ENCODE data around the gene GLIS1. TPM values are rescaled to one million over a fixed set of nuclear protein-coding genes. Genes with fewer than 3 reads are reported as not detected.
A peak's percentile ranks its signal among the peaks of the same experiment; 100 is the strongest.

The GLIS1 gene
- total and polyA plus RNA-seq, 2 of the 8 experiments (the other 6 are each of a cell fraction or from before 2014, with no cell fraction given), result 0.15 to 0.22 TPM

DNA sequence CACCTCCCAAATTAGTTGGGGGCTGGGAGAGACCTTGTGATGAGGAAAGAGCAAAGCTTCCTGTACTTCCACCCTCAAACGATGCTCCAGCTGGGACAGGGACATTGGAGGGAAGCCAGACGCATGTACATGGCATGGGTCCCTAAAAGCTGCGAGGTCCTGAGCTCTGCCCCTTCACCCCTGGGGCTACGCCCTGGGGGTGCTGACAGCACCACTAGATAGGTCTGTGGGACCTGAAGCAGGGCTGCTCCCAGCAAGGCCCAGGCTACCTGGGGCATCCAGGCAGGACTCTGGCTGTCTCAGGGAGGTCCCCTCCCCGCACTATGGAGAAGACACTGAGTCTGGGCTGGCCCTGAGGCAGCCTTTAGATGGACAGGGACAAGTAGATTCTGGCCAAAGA lies 196.4 kb downstream of the GLIS1 start:
- H4K20me1 ChIP-seq (replicated peaks in 1 of 2; ENCODE audit: control insufficient read depth in 1 of 2, insufficient read depth in 2 of 2, low read length in 2 of 2), result peaks cover 0 to 3% of the 10 kb centered on the region in 2 experiments
- no peak overlapping the region for H3K9ac ChIP-seq (replicated peaks in 1 of 4; ENCODE audit: extremely low read depth in 1 of 4, low read depth in 3 of 4, low read length in 3 of 4)
- 86% methylated on average over 4 of the region's 5 CpGs; no CpG with 5 or more reads in 1 of the 2 experiments for WGBS, 2 experiments (ENCODE audit: extremely low coverage in 1 of 2, insufficient coverage in 1 of 2, insufficient read length in 1 of 2, insufficient replicate concordance in 2 of 2, low coverage in 1 of 2, low lambda C conversion rate in 2 of 2, missing lambda C conversion rate in 1 of 2)
- H2BK15ac ChIP-seq (ENCODE audit: low read length), result 0 out of 2 replicates have a peak overlapping the region, but pooled peaks have one; percentile 16
- no peak overlapping the region for H4K91ac ChIP-seq (replicated peaks; ENCODE audit: insufficient read length, low read length)
- H3K9me3 ChIP-seq (ENCODE audit: insufficient read depth in 2 of 2, low read depth in 1 of 2, low read length in 1 of 2), result no peaks in the 10 kb centered on the region
- DNase-seq (ENCODE audit: low read depth in 1 of 2, low spot score in 2 of 2), result no peak
- no peaks in the 10 kb centered on the region; a peak in 2 of 7 replicates for H3K4me1 ChIP-seq (replicated peaks in 1 of 4; ENCODE audit: control insufficient read depth in 3 of 4, insufficient read depth in 4 of 4, low read length in 3 of 4)
- no peak for FAIRE-seq
- no peak overlapping the region for H3K4ac ChIP-seq (replicated peaks; ENCODE audit: insufficient read length, low read depth, low read length)
- no peak overlapping the region for H3K4me2 ChIP-seq (ENCODE audit: insufficient read depth in 1 of 2, low read depth in 2 of 2, low read length in 2 of 2)
- H3K23ac ChIP-seq (ENCODE audit: insufficient read length), result no peak overlapping the region
- H3K14ac ChIP-seq (ENCODE audit: insufficient read length), result no peak overlapping the region
- no peak overlapping the region for H2BK120ac ChIP-seq (replicated peaks; ENCODE audit: low read depth, low read length)
- no peak overlapping the region for H2AK5ac ChIP-seq (ENCODE audit: low read depth, low read length)
- no peak overlapping the region for H3K4me3 ChIP-seq (ENCODE audit: extremely low read depth in 1 of 4, insufficient read depth in 2 of 4, low read depth in 3 of 4, low read length in 4 of 4)
- H2BK20ac ChIP-seq (ENCODE audit: low read length), result no peak overlapping the region
- H4K5ac ChIP-seq (ENCODE audit: insufficient read length, low read depth, low read length), result no peak overlapping the region
- H2BK5ac ChIP-seq (ENCODE audit: low read depth, low read length), result no peak overlapping the region
- ChIA-PET CTCF (ENCODE audit: partially characterized antibody) (interaction anchor here (0.8 to 1.7 kb wide), 3 partner anchors 15 to 32 kb away, joined by 3 to 5 read pairs (median 3); no protein-coding TSS in a partner anchor), POLR2A (ENCODE audit: partially characterized antibody) (no interaction called here)
- no peak overlapping the region for H2AFZ ChIP-seq (ENCODE audit: low read length)
- H3K27me3 ChIP-seq (replicated peaks in 1 of 4; ENCODE audit: control insufficient read depth in 3 of 4, extremely low read depth in 1 of 4, insufficient read depth in 3 of 4, low read length in 3 of 4), result 0 out of 7 replicates have a peak, but pooled peaks cover 0 to 2% (median 0%) of the 10 kb centered on the region in 4 experiments
- H2BK12ac ChIP-seq (ENCODE audit: low read depth, low read length), result no peak overlapping the region
- no peak overlapping the region for H4K8ac ChIP-seq (ENCODE audit: extremely low read depth, insufficient read depth, low read length)
- no peaks in the 10 kb centered on the region for H3K79me1 ChIP-seq (ENCODE audit: low read depth, low read length)
- no peaks in the 10 kb centered on the region for H3K36me3 ChIP-seq (ENCODE audit: control insufficient read depth in 2 of 4, insufficient read depth in 4 of 4, low read length in 3 of 4)
- no peak overlapping the region for H3K27ac ChIP-seq (ENCODE audit: low read depth, low read length)
- H3K23me2 ChIP-seq (ENCODE audit: low read depth, low read length), result peaks cover 4% of the 10 kb centered on the region; the same call in 1 of the 2 replicates
- H3K79me2 ChIP-seq (ENCODE audit: control insufficient read depth in 1 of 2, insufficient read depth in 2 of 2, low read length in 2 of 2), result no peaks in the 10 kb centered on the region
- H3K18ac ChIP-seq (ENCODE audit: extremely low read depth, low read length), result no peak overlapping the region
- no peak overlapping the region for H3K56ac ChIP-seq (replicated peaks; ENCODE audit: insufficient read length, low read depth, low read length)
- TF ChIP-seq YY1 (IDR thresholded peaks at IDR 0.05; ENCODE audit: low read depth, low read length), result no peak
- TF ChIP-seq TBP (IDR thresholded peaks at IDR 0.05; ENCODE audit: low read depth, low read length), result no peak
- TF ChIP-seq JUND (IDR thresholded peaks at IDR 0.05; ENCODE audit: low read length), result no peak
- TF ChIP-seq SP1 (IDR thresholded peaks at IDR 0.05; ENCODE audit: low read depth, low read length), result no peak
- no peak for TF ChIP-seq TAF1 (IDR thresholded peaks at IDR 0.05; ENCODE audit: low read depth, low read length)
- no peak for TF ChIP-seq CHD1 (IDR thresholded peaks at IDR 0.05; ENCODE audit: low read depth, low read length)
- no peak for TF ChIP-seq HDAC2 (IDR thresholded peaks at IDR 0.05; ENCODE audit: borderline replicate concordance in 1 of 2, low read depth in 2 of 2, low read length in 2 of 2)

Data from H1 (cell line).